Glomerular visceral epithelial cell (primary cell): ENCODE data around the gene CDKN2AIPNL.

Experiments used
- DNase-seq: peaks from one replicate; pipeline ENCODE4 v3.0.0-alpha.2; 2016; ENCODE audit errors: extremely low spot score

CDKN2AIPNL gene

GRCh38 chr5:134411546-134412266, at the start of gene CDKN2AIPNL:
CDKN2AIPNL (minus strand) TSS chr5:134411881; CDS start chr5:134411854, 27 bp downstream.
- peak; percentile 91 for DNase-seq

- DNase-seq = no peak
Observed at GRCh38 chr5:134460551-134460950, 48.9 kb upstream of the CDKN2AIPNL start.

- no peak for DNase-seq
Observed at GRCh38 chr5:134459491-134459890, 47.8 kb upstream of the CDKN2AIPNL start.

- DNase-seq = no peak
Observed at GRCh38 chr5:134459010-134459403, 47.3 kb upstream of the CDKN2AIPNL start.

GRCh38 chr5:134458234-134459009, 46.7 kb upstream of the CDKN2AIPNL start:
- peak; percentile 72 for DNase-seq

- no peak for DNase-seq
Observed at GRCh38 chr5:134457801-134458200, 46.1 kb upstream of the CDKN2AIPNL start.

- peak; percentile 31 for DNase-seq
Observed at GRCh38 chr5:134456825-134457224, 45.1 kb upstream of the CDKN2AIPNL start.

GRCh38 chr5:134455466-134455865, 43.8 kb upstream of the CDKN2AIPNL start:
- no peak for DNase-seq

- DNase-seq = no peak
Observed at GRCh38 chr5:134453016-134453415, 41.3 kb upstream of the CDKN2AIPNL start.

- peak; percentile 82 for DNase-seq
Observed at GRCh38 chr5:134451936-134452505, 40.3 kb upstream of the CDKN2AIPNL start.

- no peak for DNase-seq
Observed at GRCh38 chr5:134451225-134451935, 39.7 kb upstream of the CDKN2AIPNL start.

GRCh38 chr5:134450374-134450773, 38.7 kb upstream of the CDKN2AIPNL start:
- DNase-seq = no peak

- no peak for DNase-seq
Observed at GRCh38 chr5:134449167-134449566, 37.5 kb upstream of the CDKN2AIPNL start.

GRCh38 chr5:134447815-134448520, 36.3 kb upstream of the CDKN2AIPNL start:
- DNase-seq = no peak

GRCh38 chr5:134446938-134447337, 35.3 kb upstream of the CDKN2AIPNL start:
- DNase-seq = no peak

GRCh38 chr5:134445856-134446818, 34.5 kb upstream of the CDKN2AIPNL start:
- peak; percentile 67 for DNase-seq

GRCh38 chr5:134444941-134445471, 33.3 kb upstream of the CDKN2AIPNL start:
- DNase-seq = no peak

GRCh38 chr5:134440201-134440755, 28.6 kb upstream of the CDKN2AIPNL start:
- DNase-seq = no peak

GRCh38 chr5:134439210-134439654, 27.6 kb upstream of the CDKN2AIPNL start:
- DNase-seq = peak; percentile 67

- no peak for DNase-seq
Observed at GRCh38 chr5:134438721-134439123, 27.0 kb upstream of the CDKN2AIPNL start.
